Adrenal gland (tissue), 5 donors: Measurements from ENCODE around the gene RNF169.

Experiments used
- POLR2A ChIP-seq, 2 donors: fragments of 450-650 bp; IDR thresholded peaks; one replicate each; pipeline ENCODE4 v1.6.1; 2017; ENCODE audit warnings: antibody characterized with exemption in 2 of 2, mild to moderate bottlenecking in 2 of 2, moderate library complexity in 1 of 2
- TF ChIP-seq, protein P1 (sequence below), 6 experiments: fragments of 450-650 bp in 4 of 6; fragments of 200-600 bp in 2 of 6; sonication (generic) in 1 of 6; IDR thresholded peaks; 1 replicate in 5 of 6; 2 replicates in 1 of 6; pipeline versions ENCODE4 v1.5.1 to v1.8.0; 2016 to 2021; ENCODE audit warnings: antibody characterized with exemption in 6 of 6, mild to moderate bottlenecking in 2 of 6, moderate library complexity in 1 of 6
- donor health status: DM: no; HTN: no; CAD: no.

DNA sequence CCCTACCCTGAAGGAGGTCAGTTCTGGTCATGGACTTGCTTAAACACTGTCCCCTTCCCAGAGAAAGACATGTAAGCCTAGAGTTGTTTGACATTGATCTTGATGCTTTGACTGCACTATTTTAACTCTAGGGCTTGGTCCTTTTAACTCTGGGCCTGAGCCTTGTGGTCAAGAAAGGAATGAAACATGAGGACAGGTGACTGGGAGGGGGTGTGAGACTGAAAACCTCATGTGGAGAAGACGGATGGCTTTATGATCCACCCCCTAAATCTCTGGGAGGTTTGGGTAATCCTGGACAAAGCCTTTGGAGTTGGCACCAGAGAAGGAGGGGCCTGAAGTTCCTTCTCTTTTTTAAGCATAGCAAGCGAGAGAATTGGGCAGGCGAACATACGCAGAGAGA is 35.0 kb upstream of the RNF169 start:
- TF ChIP-seq, protein P1, sequence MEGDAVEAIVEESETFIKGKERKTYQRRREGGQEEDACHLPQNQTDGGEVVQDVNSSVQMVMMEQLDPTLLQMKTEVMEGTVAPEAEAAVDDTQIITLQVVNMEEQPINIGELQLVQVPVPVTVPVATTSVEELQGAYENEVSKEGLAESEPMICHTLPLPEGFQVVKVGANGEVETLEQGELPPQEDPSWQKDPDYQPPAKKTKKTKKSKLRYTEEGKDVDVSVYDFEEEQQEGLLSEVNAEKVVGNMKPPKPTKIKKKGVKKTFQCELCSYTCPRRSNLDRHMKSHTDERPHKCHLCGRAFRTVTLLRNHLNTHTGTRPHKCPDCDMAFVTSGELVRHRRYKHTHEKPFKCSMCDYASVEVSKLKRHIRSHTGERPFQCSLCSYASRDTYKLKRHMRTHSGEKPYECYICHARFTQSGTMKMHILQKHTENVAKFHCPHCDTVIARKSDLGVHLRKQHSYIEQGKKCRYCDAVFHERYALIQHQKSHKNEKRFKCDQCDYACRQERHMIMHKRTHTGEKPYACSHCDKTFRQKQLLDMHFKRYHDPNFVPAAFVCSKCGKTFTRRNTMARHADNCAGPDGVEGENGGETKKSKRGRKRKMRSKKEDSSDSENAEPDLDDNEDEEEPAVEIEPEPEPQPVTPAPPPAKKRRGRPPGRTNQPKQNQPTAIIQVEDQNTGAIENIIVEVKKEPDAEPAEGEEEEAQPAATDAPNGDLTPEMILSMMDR (IDR thresholded peaks at IDR 0.05): no peak
- no peak for TF ChIP-seq POLR2A (IDR thresholded peaks at IDR 0.05)
